IMR-90 (cell line): ENCODE measurements around the gene GPR107.
A peak's percentile ranks its signal among the peaks of the same experiment; 100 is the strongest.

Experiments
- CEBPB ChIP-seq: IDR thresholded peaks from 2 replicates; pipeline ENCODE4 v1.6.1; 2012; ENCODE audit warnings: low read depth, low read length, improper control_type of control experiment
- CHD1 ChIP-seq: IDR thresholded peaks from 2 replicates; pipeline ENCODE4 v1.6.1; 2012; ENCODE audit warnings: low read depth, low read length, improper control_type of control experiment
- CTCF ChIP-seq: conservative IDR thresholded peaks from 2 replicates; pipeline ENCODE4 v1.5.1; 2012; ENCODE audit warnings: mild to moderate bottlenecking, low read depth, low read length, improper control_type of control experiment
- MAZ ChIP-seq: IDR thresholded peaks from 2 replicates; pipeline ENCODE4 v1.6.1; 2012; ENCODE audit warnings: low read depth, mild to moderate bottlenecking, low read length, improper control_type of control experiment, moderate library complexity, borderline replicate concordance
- POLR2A ChIP-seq: IDR thresholded peaks from 2 replicates; pipeline ENCODE4 v1.6.1; 2012; ENCODE audit warnings: mild to moderate bottlenecking, low read depth, low read length
- RAD21 ChIP-seq: IDR thresholded peaks from 2 replicates; pipeline ENCODE4 v1.6.1; 2012; ENCODE audit warnings: low read length, improper control_type of control experiment
- USF2 ChIP-seq: fragments of 150-350 bp; IDR thresholded peaks from 2 replicates; pipeline ENCODE4 v1.6.1; 2017; ENCODE audit warnings: mild to moderate bottlenecking, antibody characterized with exemption, low read length, low read depth
- TF ChIP-seq, protein P1 (sequence below): fragments of 150-350 bp; IDR thresholded peaks from 2 replicates; pipeline ENCODE4 v1.6.1; 2016; ENCODE audit warnings: low read depth, mild to moderate bottlenecking, low read length, moderate library complexity, borderline replicate concordance

- TF ChIP-seq CTCF (no peak), POLR2A (peak; percentile 84), CEBPB (no peak), MAZ (peak; percentile 57; the same call in 1 of the 2 replicates), USF2 (no peak), RAD21 (peak; percentile 6; the same call in 1 of the 2 replicates), CHD1 (no peak)
- TF ChIP-seq, protein P1, sequence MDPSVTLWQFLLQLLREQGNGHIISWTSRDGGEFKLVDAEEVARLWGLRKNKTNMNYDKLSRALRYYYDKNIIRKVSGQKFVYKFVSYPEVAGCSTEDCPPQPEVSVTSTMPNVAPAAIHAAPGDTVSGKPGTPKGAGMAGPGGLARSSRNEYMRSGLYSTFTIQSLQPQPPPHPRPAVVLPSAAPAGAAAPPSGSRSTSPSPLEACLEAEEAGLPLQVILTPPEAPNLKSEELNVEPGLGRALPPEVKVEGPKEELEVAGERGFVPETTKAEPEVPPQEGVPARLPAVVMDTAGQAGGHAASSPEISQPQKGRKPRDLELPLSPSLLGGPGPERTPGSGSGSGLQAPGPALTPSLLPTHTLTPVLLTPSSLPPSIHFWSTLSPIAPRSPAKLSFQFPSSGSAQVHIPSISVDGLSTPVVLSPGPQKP, result no peak
Measured at GRCh38 chr9:130053504-130054324, at the start of gene GPR107.
